Loucy (cell line): Measurements from ENCODE around the gene XRCC2.

Experiments used
- H2AFZ ChIP-seq: fragments of 200-600 bp; sonication (generic); 2 replicates; pipeline ENCODE4 v1.6.0; 2016; ENCODE audit warnings: antibody characterized with exemption, mild to moderate bottlenecking, low read length, moderate library complexity
- H3F3A ChIP-seq: fragments of 200-600 bp; 2 replicates; pipeline ENCODE4 v1.6.0; 2016; ENCODE audit warnings: antibody characterized with exemption, low read depth, mild to moderate bottlenecking
- H3K27me3 ChIP-seq: fragments of 200-600 bp; sonication (generic); 2 replicates; pipeline ENCODE4 v1.6.1; 2014; ENCODE audit warnings: low read length, mild to moderate bottlenecking; ENCODE audit not compliant: insufficient read depth, poor library complexity, severe bottlenecking
- H3K36me3 ChIP-seq: fragments of 200-600 bp; sonication (generic); 2 replicates; pipeline ENCODE4 v1.6.1; 2016; ENCODE audit warnings: low read length; ENCODE audit not compliant: insufficient read depth
- H3K4me1 ChIP-seq: fragments of 200-600 bp; sonication (generic); 2 replicates; pipeline ENCODE4 v1.5.1; 2014; ENCODE audit warnings: low read length, mild to moderate bottlenecking; ENCODE audit not compliant: insufficient read depth, poor library complexity, severe bottlenecking
- H3K4me2 ChIP-seq: fragments of 200-600 bp; sonication (generic); 2 replicates; pipeline ENCODE4 v1.6.0; 2014; ENCODE audit warnings: antibody characterized with exemption, low read length, low read depth, mild to moderate bottlenecking; ENCODE audit not compliant: poor library complexity, severe bottlenecking
- H3K4me3 ChIP-seq: fragments of 200-600 bp; sonication (generic); 2 replicates; pipeline ENCODE4 v1.5.1; 2014; ENCODE audit warnings: low read length, mild to moderate bottlenecking, mixed read lengths; ENCODE audit not compliant: poor library complexity, severe bottlenecking
- H3K79me2 ChIP-seq: fragments of 200-600 bp; sonication (generic); 2 replicates; pipeline ENCODE4 v1.6.1; 2014; ENCODE audit warnings: low read length; ENCODE audit not compliant: insufficient read depth
- H3K9ac ChIP-seq: fragments of 200-600 bp; sonication (generic); 2 replicates; pipeline ENCODE4 v1.6.0; 2014; ENCODE audit warnings: mild to moderate bottlenecking, low read depth, low read length, moderate library complexity; ENCODE audit not compliant: poor library complexity, severe bottlenecking
- H3K9me2 ChIP-seq: fragments of 200-600 bp; sonication (generic); replicated peaks from 2 replicates; pipeline ENCODE4 v1.6.1; 2016; ENCODE audit warnings: low read depth, low read length, mixed read lengths
- H3K9me3 ChIP-seq: fragments of 200-600 bp; sonication (generic); 2 replicates; pipeline ENCODE4 v1.6.1; 2014; ENCODE audit warnings: mild to moderate bottlenecking, antibody characterized with exemption, low read length, low read depth; ENCODE audit not compliant: insufficient read depth
- H4K20me1 ChIP-seq: fragments of 200-600 bp; sonication (generic); 2 replicates; pipeline ENCODE4 v1.6.0; 2014; ENCODE audit warnings: antibody characterized with exemption, low read length, mild to moderate bottlenecking; ENCODE audit not compliant: insufficient read depth, poor library complexity, severe bottlenecking
- CTCF ChIP-seq: fragments of 200-600 bp; sonication (generic); conservative IDR thresholded peaks from 2 replicates; pipeline ENCODE4 v1.5.1; 2014; ENCODE audit warnings: mild to moderate bottlenecking, antibody characterized with exemption, low read length
- EZH2phosphoT487 ChIP-seq: fragments of 200-600 bp; IDR thresholded peaks from 2 replicates; pipeline ENCODE4 v1.6.1; 2018; ENCODE audit warnings: antibody characterized with exemption, mild to moderate bottlenecking, moderate library complexity, borderline replicate concordance

XRCC2 gene

GRCh38 chr7:152637161-152637560, 38.8 kb downstream of the XRCC2 start:
- Histone ChIP-seq H4K20me1 (no peaks in the 10 kb centered on the region), H3K36me3 (no peaks in the 10 kb centered on the region), H2AFZ (no peak overlapping the region), H3F3A (no peaks in the 10 kb centered on the region), H3K9me2 (no peaks in the 10 kb centered on the region), H3K4me3 (no peak overlapping the region), H3K4me2 (no peak overlapping the region), H3K9me3 (no peaks in the 10 kb centered on the region), H3K27me3 (no peaks in the 10 kb centered on the region), H3K4me1 (no peaks in the 10 kb centered on the region), H3K9ac (no peak overlapping the region), H3K79me2 (no peaks in the 10 kb centered on the region)
- TF ChIP-seq CTCF (no peak), EZH2phosphoT487 (no peak)

GRCh38 chr7:152636441-152636840, 39.5 kb downstream of the XRCC2 start:
- Histone ChIP-seq H3F3A (no peaks in the 10 kb centered on the region), H3K27me3 (no peaks in the 10 kb centered on the region), H3K4me3 (no peak overlapping the region), H3K36me3 (no peaks in the 10 kb centered on the region), H3K9ac (no peak overlapping the region), H3K9me2 (no peaks in the 10 kb centered on the region), H4K20me1 (no peaks in the 10 kb centered on the region), H3K4me1 (no peaks in the 10 kb centered on the region), H2AFZ (no peak overlapping the region), H3K79me2 (no peaks in the 10 kb centered on the region), H3K4me2 (no peak overlapping the region), H3K9me3 (no peaks in the 10 kb centered on the region)
- TF ChIP-seq CTCF (no peak), EZH2phosphoT487 (no peak)

GRCh38 chr7:152633504-152633903, 42.4 kb downstream of the XRCC2 start:
- H3K4me1 ChIP-seq: no peaks in the 10 kb centered on the region
- TF ChIP-seq EZH2phosphoT487 (no peak), CTCF (no peak)
- H3K9me3 ChIP-seq: no peaks in the 10 kb centered on the region
- no peak overlapping the region for H3K9ac ChIP-seq
- no peak overlapping the region for H3K4me2 ChIP-seq
- H3K79me2 ChIP-seq: no peaks in the 10 kb centered on the region
- H3K36me3 ChIP-seq: no peaks in the 10 kb centered on the region
- no peaks in the 10 kb centered on the region for H3K27me3 ChIP-seq
- H3K9me2 ChIP-seq: no peaks in the 10 kb centered on the region
- no peaks in the 10 kb centered on the region for H4K20me1 ChIP-seq
- no peak overlapping the region for H3K4me3 ChIP-seq
- no peak overlapping the region for H2AFZ ChIP-seq
- H3F3A ChIP-seq: no peaks in the 10 kb centered on the region
